ENCODE measurements around the gene TP53BP1. TPM values are rescaled to one million over a fixed set of nuclear protein-coding genes. Genes with fewer than 3 reads are reported as not detected.

TP53BP1 gene
- total and polyA plus RNA-seq, 4 donors, result 2.7 to 12.0 (median 7.3) TPM

DNA sequence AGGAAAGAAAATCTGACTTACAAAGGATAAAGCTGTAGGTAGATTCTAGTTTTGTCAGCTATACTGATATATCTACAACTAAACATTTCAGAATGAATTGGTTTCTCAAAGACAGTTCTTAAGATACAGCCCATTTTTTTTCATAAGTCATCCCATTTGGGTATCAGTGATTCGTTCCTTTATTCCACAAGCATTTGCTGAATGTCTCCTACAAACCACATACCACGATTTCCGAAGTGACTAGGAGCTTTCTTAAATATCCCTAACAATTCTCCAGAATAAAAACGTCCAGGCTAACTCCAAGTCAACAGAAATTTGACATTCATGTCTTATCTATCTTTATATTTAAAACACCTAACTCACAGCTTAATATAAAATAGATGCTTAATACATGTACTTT, 59.8 kb downstream of the TP53BP1 start:
- no peak overlapping the region for H3K27ac ChIP-seq (ENCODE audit: low read depth in 1 of 2, low read length in 2 of 2)
- H3K9ac ChIP-seq (ENCODE audit: low read depth in 1 of 2, low read length in 2 of 2), result no peak overlapping the region
- DNase-seq (ENCODE audit: low spot score), result no peak
- TF ChIP-seq REST (IDR thresholded peaks at IDR 0.05) (no peak), YY1 (IDR thresholded peaks at IDR 0.05) (no peak), SP1 (IDR thresholded peaks at IDR 0.05) (no peak), RAD21 (IDR thresholded peaks at IDR 0.05) (no peak), HNF4G (IDR thresholded peaks at IDR 0.05) (no peak), TAF1 (conservative IDR thresholded peaks at IDR 0.05) (no peak), HNF4A (conservative IDR thresholded peaks at IDR 0.05) (no peak), JUND (IDR thresholded peaks at IDR 0.05) (no peak), FOXA1 (IDR thresholded peaks at IDR 0.05) (no peak), EGR1 (IDR thresholded peaks at IDR 0.05; ENCODE audit: low read depth in 2 of 2) (no peak), GABPA (IDR thresholded peaks at IDR 0.05 in 1 of 2, conservative IDR thresholded peaks at IDR 0.05 in 1 of 2) (no peak), RXRA (IDR thresholded peaks at IDR 0.05) (no peak), FOXA2 (IDR thresholded peaks at IDR 0.05) (no peak), NR2F2 (IDR thresholded peaks at IDR 0.05) (no peak)
- TF ChIP-seq, protein P1, sequence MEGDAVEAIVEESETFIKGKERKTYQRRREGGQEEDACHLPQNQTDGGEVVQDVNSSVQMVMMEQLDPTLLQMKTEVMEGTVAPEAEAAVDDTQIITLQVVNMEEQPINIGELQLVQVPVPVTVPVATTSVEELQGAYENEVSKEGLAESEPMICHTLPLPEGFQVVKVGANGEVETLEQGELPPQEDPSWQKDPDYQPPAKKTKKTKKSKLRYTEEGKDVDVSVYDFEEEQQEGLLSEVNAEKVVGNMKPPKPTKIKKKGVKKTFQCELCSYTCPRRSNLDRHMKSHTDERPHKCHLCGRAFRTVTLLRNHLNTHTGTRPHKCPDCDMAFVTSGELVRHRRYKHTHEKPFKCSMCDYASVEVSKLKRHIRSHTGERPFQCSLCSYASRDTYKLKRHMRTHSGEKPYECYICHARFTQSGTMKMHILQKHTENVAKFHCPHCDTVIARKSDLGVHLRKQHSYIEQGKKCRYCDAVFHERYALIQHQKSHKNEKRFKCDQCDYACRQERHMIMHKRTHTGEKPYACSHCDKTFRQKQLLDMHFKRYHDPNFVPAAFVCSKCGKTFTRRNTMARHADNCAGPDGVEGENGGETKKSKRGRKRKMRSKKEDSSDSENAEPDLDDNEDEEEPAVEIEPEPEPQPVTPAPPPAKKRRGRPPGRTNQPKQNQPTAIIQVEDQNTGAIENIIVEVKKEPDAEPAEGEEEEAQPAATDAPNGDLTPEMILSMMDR (IDR thresholded peaks at IDR 0.05; ENCODE audit: low read depth, low read length, missing input control), result no peak
- TF ChIP-seq, protein P2, sequence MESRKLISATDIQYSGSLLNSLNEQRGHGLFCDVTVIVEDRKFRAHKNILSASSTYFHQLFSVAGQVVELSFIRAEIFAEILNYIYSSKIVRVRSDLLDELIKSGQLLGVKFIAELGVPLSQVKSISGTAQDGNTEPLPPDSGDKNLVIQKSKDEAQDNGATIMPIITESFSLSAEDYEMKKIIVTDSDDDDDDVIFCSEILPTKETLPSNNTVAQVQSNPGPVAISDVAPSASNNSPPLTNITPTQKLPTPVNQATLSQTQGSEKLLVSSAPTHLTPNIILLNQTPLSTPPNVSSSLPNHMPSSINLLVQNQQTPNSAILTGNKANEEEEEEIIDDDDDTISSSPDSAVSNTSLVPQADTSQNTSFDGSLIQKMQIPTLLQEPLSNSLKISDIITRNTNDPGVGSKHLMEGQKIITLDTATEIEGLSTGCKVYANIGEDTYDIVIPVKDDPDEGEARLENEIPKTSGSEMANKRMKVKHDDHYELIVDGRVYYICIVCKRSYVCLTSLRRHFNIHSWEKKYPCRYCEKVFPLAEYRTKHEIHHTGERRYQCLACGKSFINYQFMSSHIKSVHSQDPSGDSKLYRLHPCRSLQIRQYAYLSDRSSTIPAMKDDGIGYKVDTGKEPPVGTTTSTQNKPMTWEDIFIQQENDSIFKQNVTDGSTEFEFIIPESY (IDR thresholded peaks at IDR 0.05), result no peak
- TF ChIP-seq, protein P3, sequence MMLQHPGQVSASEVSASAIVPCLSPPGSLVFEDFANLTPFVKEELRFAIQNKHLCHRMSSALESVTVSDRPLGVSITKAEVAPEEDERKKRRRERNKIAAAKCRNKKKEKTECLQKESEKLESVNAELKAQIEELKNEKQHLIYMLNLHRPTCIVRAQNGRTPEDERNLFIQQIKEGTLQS (IDR thresholded peaks at IDR 0.05), result no peak
- TF ChIP-seq, protein P4, sequence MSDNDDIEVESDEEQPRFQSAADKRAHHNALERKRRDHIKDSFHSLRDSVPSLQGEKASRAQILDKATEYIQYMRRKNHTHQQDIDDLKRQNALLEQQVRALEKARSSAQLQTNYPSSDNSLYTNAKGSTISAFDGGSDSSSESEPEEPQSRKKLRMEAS (IDR thresholded peaks at IDR 0.05), result no peak
- 93% methylated on average over 4 of the region's 4 CpGs for WGBS
- no peaks in the 10 kb centered on the region for H3K4me1 ChIP-seq (ENCODE audit: control insufficient read depth in 4 of 4, insufficient read depth in 4 of 4, low read length in 3 of 4)
- H3K9me3 ChIP-seq (ENCODE audit: control insufficient read depth in 4 of 4, low read length in 3 of 4), result no peaks in the 10 kb centered on the region
- H3K27me3 ChIP-seq (ENCODE audit: control insufficient read depth in 4 of 4, insufficient read depth in 4 of 4, low read length in 3 of 4), result no peaks in the 10 kb centered on the region
- H3K36me3 ChIP-seq (ENCODE audit: control insufficient read depth in 4 of 4, insufficient read depth in 3 of 4, low read depth in 1 of 4, low read length in 3 of 4), result peaks cover 0 to 15% (median 11%) of the 10 kb centered on the region in 4 donors
- H3K4me3 ChIP-seq (ENCODE audit: low read depth in 1 of 3, low read length in 3 of 3), result no peak overlapping the region
